ENCODE results near the gene OPN3. TPM values are rescaled to one million over a fixed set of nuclear protein-coding genes. Genes with fewer than 3 reads are reported as not detected.

Gene OPN3
- total RNA-seq = 22.0 and 23.9 TPM in 2 replicates
- 16.1 and 17.0 TPM in 2 replicates for polyA plus RNA-seq
- polyA plus RNA-seq (2011; cell fraction: cytosol; rRNA removed) = 20.6 and 24.0 TPM in 2 replicates
- 9.6 and 12.0 TPM in 2 replicates for polyA plus RNA-seq (2011; cell fraction: nucleus; rRNA removed)
- 23.6 and 26.2 TPM in 2 replicates for polyA plus RNA-seq (2012)
- polyA minus RNA-seq = 17.4 and 23.5 TPM in 2 replicates
- polyA minus RNA-seq (2011; cell fraction: cytosol; rRNA and poly(A)+ RNA removed) = 29.1 TPM
- 4.3 and 8.3 TPM in 2 replicates for polyA minus RNA-seq (2011; cell fraction: nucleus; rRNA and poly(A)+ RNA removed)
- percentile 63 among the genes with signal in this experiment for Bru-seq, nascent RNA
- BruChase-seq, experiment 1, labeled RNA remaining after a 6-hour chase = percentile 75 among the genes with signal in this experiment
- BruChase-seq, experiment 2, labeled RNA remaining after a 2-hour chase = percentile 62 among the genes with signal in this experiment
- long read RNA-seq, transcript OPN3-206 (3 exons, 1,816 nt) = minor isoform, 53 of 138 reads
- long read RNA-seq, transcript OPN3-201 (4 exons, 2,620 nt) = major isoform, 61 of 138 reads
- long read RNA-seq, partial matches to known transcripts = 0 of 138 reads
- long read RNA-seq, other reads (novel, unspliced or antisense) = 22 of 138 reads

- H3K4me1 ChIP-seq (ENCODE audit: control insufficient read depth, extremely low read depth, insufficient read depth, low read length) = peaks cover 33% of the 10 kb centered on the region
Observed at GRCh38 chr1:241640149-241640866, at the start of gene OPN3, which contains the start of gene CHML. Gene OPN3 (minus strand): TSS chr1:241640369. CDS start chr1:241640254, 115 bp downstream. Gene CHML (minus strand): TSS chr1:241640369. CDS start chr1:241635766, 4,603 bp downstream.

GRCh38 chr1:241688940-241689368, 48.8 kb upstream of the OPN3 start:
- TF ChIP-seq MAX (IDR thresholded peaks at IDR 0.05; ENCODE audit: insufficient read depth, insufficient read length) = no peak
- TF ChIP-seq POLR2AphosphoS5 (IDR thresholded peaks at IDR 0.05; ENCODE audit: insufficient read depth, low read depth, low read length) = no peak
- TF ChIP-seq CTCF (IDR thresholded peaks at IDR 0.05; ENCODE audit: extremely low read depth in 1 of 2, insufficient read depth in 1 of 2, low read depth in 1 of 2, low read length in 2 of 2) = no peak
- no peak for TF ChIP-seq JUN (IDR thresholded peaks at IDR 0.05; ENCODE audit: borderline replicate concordance, insufficient read depth, insufficient read length, low read depth)
- TF ChIP-seq POLR2A (IDR thresholded peaks at IDR 0.05; ENCODE audit: low read depth, low read length) = no peak
- no peak for TF ChIP-seq FOS (IDR thresholded peaks at IDR 0.05; ENCODE audit: borderline replicate concordance, insufficient read depth, low read length)
- H2AFZ ChIP-seq (ENCODE audit: low read depth, low read length) = no peak overlapping the region
- dilution Hi-C loops (cut with MboI; ENCODE audit: extremely low pct_ligation_motif_present, low sequenced_read_pairs) (no loop called here), intact Hi-C loops (cut with micrococcal nuclease) (no loop called here)
- H3K9me3 ChIP-seq (replicated peaks; ENCODE audit: control insufficient read depth, insufficient read depth, low read length) = no peaks in the 10 kb centered on the region
- ChIA-PET CTCF (interaction anchor here (0.8 kb wide), 1 partner anchor 9 kb away, joined by 3 read pairs; no protein-coding TSS in a partner anchor), POLR2A (no interaction called here)
- no peaks in the 10 kb centered on the region for H3K9me1 ChIP-seq (replicated peaks; ENCODE audit: control insufficient read depth, extremely low read depth, insufficient read depth, low read length)
- FAIRE-seq = no peak
- no peaks in the 10 kb centered on the region for H3K27me3 ChIP-seq (ENCODE audit: control insufficient read depth in 2 of 2, insufficient read depth in 2 of 2, low read length in 2 of 2)
- no peaks in the 10 kb centered on the region for H4K20me1 ChIP-seq (replicated peaks; ENCODE audit: control insufficient read depth, extremely low read depth, insufficient read depth, low read length)
- no peak for DNase-seq (ENCODE audit: low read depth, low spot score)
- no peak overlapping the region for H3K4me2 ChIP-seq (ENCODE audit: insufficient read depth, low read length)
- no peak overlapping the region for H3K9ac ChIP-seq (replicated peaks; ENCODE audit: extremely low read depth, insufficient read depth, low read length)
- no peaks in the 10 kb centered on the region for H3K79me2 ChIP-seq (ENCODE audit: control insufficient read depth, insufficient read depth, low read length)
- H3K27ac ChIP-seq (ENCODE audit: insufficient read depth, low read depth, low read length) = no peak overlapping the region
- H3K4me1 ChIP-seq (ENCODE audit: control insufficient read depth, extremely low read depth, insufficient read depth, low read length) = no peaks in the 10 kb centered on the region
- no peak overlapping the region for H3K4me3 ChIP-seq (replicated peaks in 1 of 3; ENCODE audit: insufficient read depth in 1 of 3, low read depth in 1 of 3, low read length in 3 of 3)
- no peaks in the 10 kb centered on the region for H3K36me3 ChIP-seq (ENCODE audit: control insufficient read depth in 2 of 2, extremely low read depth in 1 of 2, insufficient read depth in 2 of 2, low read length in 2 of 2)
- no TSS peak for BruUV-seq (replicated peaks)

More at GRCh38 chr1:241640149-241640866, at the start of gene OPN3, which contains the start of gene CHML:
- H3K79me2 ChIP-seq (ENCODE audit: control insufficient read depth, insufficient read depth, low read length) = peaks cover 41% of the 10 kb centered on the region
- ChIA-PET POLR2A (interaction anchor here (0.6 to 0.7 kb wide), 4 partner anchors 14 to 108 kb away, joined by 3 to 6 read pairs (median 6); no protein-coding TSS in a partner anchor), CTCF (interaction anchor here (0.7 to 2.6 kb wide), 4 partner anchors 12 to 34 kb away, joined by 3 to 20 read pairs (median 6); partner anchors contain the start of gene WDR64)
- TF ChIP-seq POLR2AphosphoS5 (IDR thresholded peaks at IDR 0.05; ENCODE audit: insufficient read depth, low read depth, low read length) (peak; percentile 89), FOS (IDR thresholded peaks at IDR 0.05; ENCODE audit: borderline replicate concordance, insufficient read depth, low read length) (no peak), POLR2A (IDR thresholded peaks at IDR 0.05; ENCODE audit: low read depth, low read length) (peak; percentile 95)
- intact Hi-C loops (cut with micrococcal nuclease) (loop anchor here (1.0 to 2.0 kb wide), 2 partner anchors 28 to 208 kb away; partner anchors contain the start of gene EXO1), dilution Hi-C loops (cut with MboI; ENCODE audit: extremely low pct_ligation_motif_present, low sequenced_read_pairs) (no loop called here)
- no peaks in the 10 kb centered on the region for H3K9me1 ChIP-seq (replicated peaks; ENCODE audit: control insufficient read depth, extremely low read depth, insufficient read depth, low read length)
- peak; percentile 73 for FAIRE-seq
- peak within 1 kb of the TSS; percentile 49 to 90 (median 57) for H3K4me3 ChIP-seq (replicated peaks in 1 of 3; ENCODE audit: insufficient read depth in 1 of 3, low read depth in 1 of 3, low read length in 3 of 3)
- peak; percentile 91 for DNase-seq (ENCODE audit: low read depth, low spot score)
- H3K36me3 ChIP-seq (ENCODE audit: control insufficient read depth in 2 of 2, extremely low read depth in 1 of 2, insufficient read depth in 2 of 2, low read length in 2 of 2) = peaks cover 0 to 2% of the 10 kb centered on the region in 2 experiments
- H3K4me2 ChIP-seq (ENCODE audit: insufficient read depth, low read length) = peak within 1 kb of the TSS; percentile 77
- no TSS peak for BruUV-seq (replicated peaks)
- peak within 1 kb of the TSS; percentile 62 for H3K9ac ChIP-seq (replicated peaks; ENCODE audit: extremely low read depth, insufficient read depth, low read length)
- H3K27me3 ChIP-seq (ENCODE audit: control insufficient read depth in 2 of 2, insufficient read depth in 2 of 2, low read length in 2 of 2) = no peaks in the 10 kb centered on the region
- H3K27ac ChIP-seq (ENCODE audit: insufficient read depth, low read depth, low read length) = peak within 1 kb of the TSS; percentile 39
- H3K9me3 ChIP-seq (replicated peaks; ENCODE audit: control insufficient read depth, insufficient read depth, low read length) = no peaks in the 10 kb centered on the region
- H2AFZ ChIP-seq (ENCODE audit: low read depth, low read length) = peak within 1 kb of the TSS; percentile 88
- H4K20me1 ChIP-seq (replicated peaks; ENCODE audit: control insufficient read depth, extremely low read depth, insufficient read depth, low read length) = no peaks in the 10 kb centered on the region
